PFSK-1 (cell line): Measurements from ENCODE around the gene LHPP.

Experiments used
- POLR2AphosphoS5 ChIP-seq: IDR thresholded peaks from 2 replicates; pipeline ENCODE4 v1.6.1; 2012; ENCODE audit warnings: low read depth, mild to moderate bottlenecking, control low read depth, low read length, moderate library complexity
- REST ChIP-seq, 2 experiments: IDR thresholded peaks; 2 replicates each; pipeline versions ENCODE4 v1.6.1 to v1.8.0; 2011 to 2012; ENCODE audit warnings: low read depth in 2 of 2, low read length in 2 of 2, control low read depth in 1 of 2, inconsistent platforms in 1 of 2, mild to moderate bottlenecking in 1 of 2, moderate library complexity in 1 of 2; ENCODE audit not compliant: insufficient read depth in 1 of 2
- SIN3A ChIP-seq: IDR thresholded peaks from 2 replicates; pipeline ENCODE4 v1.6.1; 2012; ENCODE audit warnings: mild to moderate bottlenecking, low read length, moderate library complexity, borderline replicate concordance; ENCODE audit not compliant: insufficient read depth
- TAF1 ChIP-seq: IDR thresholded peaks from 2 replicates; pipeline ENCODE4 v1.6.1; 2012; ENCODE audit warnings: low read length, control low read depth, borderline replicate concordance; ENCODE audit not compliant: insufficient read depth

DNA sequence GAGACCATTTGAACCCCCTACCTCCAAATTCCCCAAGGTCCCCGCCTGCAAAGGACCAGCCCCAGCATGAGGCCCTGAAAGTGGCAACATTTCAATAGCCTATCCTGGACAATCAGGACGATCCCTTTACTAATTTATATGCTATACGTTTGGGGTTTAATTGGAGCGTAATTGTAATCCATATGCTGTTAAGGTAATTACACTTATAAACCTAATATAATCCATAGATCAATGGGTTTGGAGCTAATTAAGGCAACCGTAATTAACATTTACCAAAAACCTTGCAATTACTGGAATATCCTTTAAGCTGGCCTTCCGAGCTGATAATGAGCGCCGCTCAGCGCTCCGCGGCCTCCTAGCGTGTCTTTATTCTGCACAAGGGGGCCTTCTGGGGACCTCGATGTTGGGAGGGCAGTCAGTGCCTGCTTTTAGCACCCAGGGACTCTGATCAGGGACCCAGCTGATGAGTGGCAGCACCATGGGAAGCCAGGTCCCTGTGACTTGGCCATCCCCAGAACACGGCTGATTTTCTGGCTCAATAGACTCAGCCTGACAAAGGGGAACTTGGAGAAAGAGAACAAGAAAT lies 91.2 kb downstream of the LHPP start:
- TF ChIP-seq SIN3A (no peak), TAF1 (no peak), REST (IDR thresholded peaks at IDR 0.05; ENCODE audit: insufficient read depth in 1 of 2, low read depth in 2 of 2, low read length in 2 of 2) (no peak), POLR2AphosphoS5 (no peak)
